Measurements from ENCODE around the gene MRAS.
"Not testable (repeated sequence)": the region's sequence is repeated elsewhere in the genome, so short reads cannot be mapped to it uniquely, and the experiment has no call there.

Gene MRAS

DNA sequence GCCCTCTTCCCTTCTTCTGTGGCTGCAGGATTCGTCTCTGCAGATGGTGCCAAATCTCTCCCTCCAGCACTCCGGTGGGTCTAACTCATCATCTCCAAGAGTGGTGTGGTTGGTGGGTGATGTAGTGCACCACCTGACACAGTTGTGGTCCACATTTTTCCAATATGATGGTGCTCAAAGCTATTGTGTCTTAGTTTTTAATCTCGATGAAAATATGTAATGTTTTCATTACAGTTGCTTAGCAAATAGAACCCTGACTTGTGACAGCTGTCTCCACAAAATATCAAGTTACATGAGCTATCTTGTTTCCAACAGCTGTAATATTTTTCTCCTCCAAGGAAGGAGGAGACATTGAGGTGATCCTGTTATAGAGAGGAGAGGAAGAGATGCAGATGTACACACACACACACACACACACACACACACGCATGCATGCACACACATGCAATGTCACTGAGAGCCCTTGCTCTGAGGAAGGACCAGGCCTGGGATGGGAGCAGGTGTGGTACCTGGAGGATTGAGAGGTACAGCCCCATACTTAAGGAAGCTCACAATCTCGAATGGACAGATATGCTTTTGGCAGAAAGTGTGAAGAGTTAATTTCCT is 70.3 kb downstream of the MRAS start:
- DNase-seq (ENCODE audit: low read depth): no peak

DNA sequence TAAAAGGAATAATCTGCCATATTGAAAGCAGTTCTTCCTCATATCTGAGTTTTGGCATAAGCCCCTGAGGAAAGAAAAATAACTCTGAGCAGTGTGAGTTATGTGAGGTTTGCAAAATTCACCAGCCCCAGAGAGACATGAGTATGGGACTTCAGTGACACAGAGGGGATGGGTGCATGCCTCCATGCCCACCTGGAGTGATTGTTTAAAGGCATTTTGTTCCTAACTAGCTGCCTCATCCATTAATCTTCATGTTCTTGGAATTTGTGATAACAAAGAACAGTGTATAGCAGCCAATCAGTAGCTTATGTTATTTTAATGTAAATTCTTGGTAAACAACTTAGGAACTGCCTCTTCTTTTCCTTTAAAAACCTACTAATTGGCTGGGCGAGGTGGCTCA is 74.9 kb downstream of the MRAS start:
- no peak for DNase-seq (ENCODE audit: low read depth)

DNA sequence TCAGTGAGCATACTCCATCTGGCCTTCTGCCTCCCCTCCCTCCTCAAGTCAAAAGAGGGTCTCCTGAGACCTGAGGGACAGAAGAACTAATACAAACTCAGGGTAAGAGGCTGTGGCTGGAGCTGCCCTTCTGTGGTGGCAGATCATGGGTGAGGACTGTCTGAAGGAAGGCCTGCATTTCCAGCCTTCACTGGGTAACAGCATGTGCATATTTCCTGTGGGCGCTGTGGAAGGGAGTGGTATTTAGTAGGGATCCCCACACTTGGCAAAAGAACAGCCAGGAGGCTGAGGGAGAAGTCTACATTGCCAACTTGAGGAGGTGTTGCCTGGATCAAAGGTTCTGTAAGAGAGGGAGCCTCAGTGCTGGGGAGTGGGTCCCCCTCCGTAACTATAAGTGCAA is 75.9 kb downstream of the MRAS start:
- DNase-seq (ENCODE audit: low read depth): no peak

DNA sequence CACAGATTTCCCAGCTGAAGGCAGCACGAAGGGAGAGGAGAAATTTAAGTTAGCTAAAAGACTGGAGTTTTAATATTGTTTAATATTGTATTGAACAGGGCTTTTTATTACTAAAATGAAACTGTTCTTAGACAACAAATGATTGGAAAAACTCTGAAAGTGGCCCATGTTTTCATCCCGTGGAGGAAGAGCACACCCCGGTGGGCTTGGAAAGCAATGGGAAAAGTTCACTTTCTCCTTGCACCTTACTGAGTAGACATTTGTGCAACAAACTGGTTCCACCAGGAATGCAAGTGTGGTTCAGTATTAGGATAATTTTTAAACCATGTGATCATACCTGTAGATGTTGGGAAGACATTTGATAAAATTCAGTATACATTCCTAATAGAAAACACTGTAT is 77.8 kb downstream of the MRAS start:
- no peak for DNase-seq (ENCODE audit: low read depth)

DNA sequence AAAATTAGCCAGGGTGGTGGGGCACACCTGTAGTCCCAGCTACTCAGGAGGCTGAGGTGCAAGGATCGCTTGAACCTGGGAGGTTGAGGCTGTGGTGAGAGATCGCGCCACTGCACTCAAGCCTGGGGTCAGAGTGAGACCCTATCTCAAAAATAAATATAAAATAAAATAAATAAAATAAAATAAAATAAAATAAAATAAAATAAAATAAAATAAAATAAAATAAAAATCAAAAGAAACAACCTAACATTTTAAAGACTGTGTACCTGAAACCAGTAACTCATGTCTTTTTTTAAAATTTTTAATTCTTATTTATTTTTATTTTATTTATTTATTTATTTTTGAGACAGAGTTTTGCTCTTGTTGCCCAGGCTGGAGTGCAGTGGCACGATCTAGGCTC is 78.4 kb downstream of the MRAS start:
- not testable (repeated sequence) for DNase-seq (ENCODE audit: low read depth)

DNA sequence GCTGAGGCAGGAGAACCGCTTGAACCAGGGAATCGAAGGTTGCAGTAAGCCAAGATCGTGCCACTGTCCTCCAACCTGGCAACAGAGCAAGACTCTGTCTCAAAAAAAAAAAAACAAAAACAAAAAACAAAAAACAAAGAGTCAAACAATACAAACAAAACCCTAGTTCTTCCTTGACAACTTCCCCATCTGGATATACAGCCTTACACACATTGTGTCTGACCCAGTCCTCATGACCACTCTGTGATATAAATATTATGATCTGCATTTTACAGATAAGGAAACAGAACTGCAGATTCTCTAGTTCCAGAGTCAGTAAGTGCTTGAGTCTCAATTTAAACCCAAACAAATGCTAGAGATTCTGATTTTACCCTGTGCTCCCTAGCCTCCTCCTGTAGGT is 81.3 kb downstream of the MRAS start:
- no peak for DNase-seq (ENCODE audit: low read depth)

DNA sequence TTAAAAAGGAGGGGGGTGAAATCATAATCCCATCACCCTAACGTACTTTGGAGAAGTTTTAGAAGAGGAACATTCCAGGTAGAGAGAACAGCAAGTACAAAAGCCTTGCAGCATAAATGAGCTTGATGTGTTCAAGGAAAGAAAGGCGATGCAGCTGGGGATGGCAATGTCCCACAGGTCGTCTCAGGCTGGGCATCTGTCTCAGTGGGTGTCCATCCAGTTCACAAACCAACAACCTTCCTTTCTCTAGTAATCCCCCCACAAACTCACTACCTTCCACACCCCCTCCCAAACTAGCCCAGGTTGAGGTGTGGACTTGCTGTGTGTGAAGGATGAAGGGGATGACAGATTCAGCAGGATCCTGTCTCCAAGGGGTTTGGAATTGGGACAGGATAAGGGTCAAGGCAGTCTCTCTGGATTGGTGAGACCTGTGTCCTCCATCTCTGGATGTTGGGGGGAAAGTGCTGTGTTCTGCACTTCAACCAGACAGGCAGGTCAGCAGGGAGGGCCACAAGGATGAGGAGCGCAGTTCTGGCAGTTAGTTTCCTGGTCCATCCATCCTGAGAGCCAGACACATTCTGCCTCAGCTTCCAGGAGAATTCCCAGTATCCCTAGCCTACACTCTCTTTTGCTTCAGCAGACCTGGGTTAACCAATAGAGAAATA is 84.3 kb downstream of the MRAS start:
- no peak for DNase-seq (ENCODE audit: low read depth)

DNA sequence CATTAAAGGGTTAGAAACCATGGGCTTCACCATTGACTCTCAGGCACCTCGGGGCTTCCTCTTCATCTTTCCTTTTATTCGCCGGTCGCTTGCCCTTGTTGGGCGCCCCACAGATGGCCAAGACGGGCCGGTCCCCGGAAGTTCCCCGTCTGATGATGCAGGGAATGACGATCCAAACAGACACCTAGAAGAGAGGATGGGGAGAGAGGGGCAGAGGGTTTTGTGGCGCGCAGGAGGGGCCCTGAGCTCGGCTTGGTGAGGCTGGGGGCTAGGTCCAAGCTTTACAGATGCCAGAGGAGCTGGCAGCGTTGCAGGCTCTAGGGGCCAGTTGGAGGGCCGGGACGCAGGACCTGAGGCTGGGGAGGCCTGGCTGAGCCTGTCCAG is 85.5 kb downstream of the MRAS start:
- DNase-seq (ENCODE audit: low read depth): no peak

DNA sequence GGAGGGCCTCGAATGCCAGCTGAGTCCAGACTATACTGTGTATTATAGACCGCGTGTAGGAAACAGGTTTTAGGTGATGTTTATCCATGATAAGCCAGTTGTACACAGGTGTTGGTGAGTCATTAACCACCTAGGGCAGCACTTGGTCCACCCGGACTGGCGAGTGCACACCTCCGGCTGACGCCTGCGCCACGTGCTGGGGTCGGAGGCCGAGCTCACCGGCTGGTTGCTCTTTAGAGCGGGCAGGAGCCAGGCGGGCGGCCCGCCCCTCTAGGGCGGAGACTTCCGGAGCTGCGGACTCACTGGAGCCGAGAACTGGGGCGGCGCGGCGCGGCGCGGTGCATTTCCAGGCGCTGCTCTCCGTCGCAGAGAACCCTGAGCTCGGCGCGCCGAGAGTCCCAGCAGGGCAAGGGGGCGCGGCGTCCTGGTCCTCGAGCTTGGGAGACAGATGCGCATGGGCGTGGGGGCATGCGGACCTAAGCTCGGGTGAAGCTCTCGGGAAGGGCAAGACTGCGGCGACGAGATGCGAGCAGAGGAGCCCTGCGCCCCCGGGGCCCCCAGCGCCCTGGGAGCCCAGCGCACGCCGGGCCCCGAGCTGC is 86.0 kb downstream of the MRAS start, which contains the start of gene ESYT3:
Gene ESYT3 (plus strand): TSS at position 341 of the 599 bp plus-strand sequence. CDS start 183 bp downstream, at position 524.
- no peak for DNase-seq (ENCODE audit: low read depth)

DNA sequence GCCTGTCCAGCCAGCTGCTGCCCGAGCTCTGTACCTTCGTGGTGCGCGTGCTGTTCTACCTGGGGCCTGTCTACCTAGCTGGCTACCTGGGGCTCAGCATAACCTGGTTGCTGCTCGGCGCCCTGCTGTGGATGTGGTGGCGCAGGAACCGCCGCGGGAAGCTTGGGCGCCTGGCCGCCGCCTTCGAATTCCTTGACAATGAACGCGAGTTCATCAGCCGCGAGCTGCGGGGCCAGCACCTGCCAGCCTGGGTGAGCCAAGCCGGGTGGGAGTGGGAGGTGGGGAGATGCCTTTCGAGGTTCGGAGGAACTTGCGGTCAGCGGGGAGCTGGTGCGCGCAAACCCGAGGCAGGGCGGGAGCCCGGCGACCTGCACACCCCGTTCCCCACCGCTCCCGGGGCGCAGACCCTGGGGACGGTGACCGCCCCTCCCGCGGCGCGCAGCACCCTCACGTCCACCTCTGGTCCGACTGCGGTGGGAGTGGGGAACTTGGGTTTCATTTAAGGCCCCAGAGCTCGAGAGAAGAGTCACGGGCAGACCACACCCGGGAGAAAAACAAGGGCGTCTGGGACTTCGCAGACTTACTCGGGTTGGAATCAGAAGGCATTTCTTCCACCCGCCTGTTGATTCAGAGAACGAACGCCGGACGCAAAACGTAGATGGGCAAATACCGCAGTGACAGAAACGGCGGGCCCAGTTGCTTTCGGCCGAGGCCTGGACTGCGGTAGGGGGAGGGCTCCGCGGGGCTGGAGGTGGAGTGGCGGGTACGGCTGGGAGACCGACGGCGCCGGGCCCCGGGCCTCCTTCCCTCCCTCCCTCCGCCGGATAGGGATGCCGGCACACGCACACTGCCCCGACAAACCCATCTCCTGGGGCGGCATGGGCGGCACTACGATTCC is 86.7 kb downstream of the MRAS start:
- no peak for DNase-seq (ENCODE audit: low read depth)

DNA sequence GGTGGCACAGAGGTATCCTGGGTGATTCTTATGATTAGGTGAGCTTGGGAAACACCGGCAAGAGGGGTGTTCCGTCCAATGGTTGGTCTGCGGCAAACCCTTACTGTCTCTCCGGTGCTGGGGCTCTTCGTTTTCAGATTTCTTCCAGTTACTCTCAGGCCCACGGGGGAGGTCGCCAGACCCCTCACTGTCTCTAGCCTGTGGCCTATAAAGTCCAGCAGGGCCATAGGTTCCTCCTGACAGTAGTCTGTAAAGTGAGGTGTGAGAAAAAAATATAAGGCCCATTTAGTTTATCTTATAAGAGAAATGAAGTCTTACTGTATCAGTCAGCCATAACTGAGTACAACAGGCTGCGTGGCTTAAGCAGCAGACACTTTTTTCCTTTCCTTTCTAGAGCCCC is 87.5 kb downstream of the MRAS start:
- no peak for DNase-seq (ENCODE audit: low read depth)

DNA sequence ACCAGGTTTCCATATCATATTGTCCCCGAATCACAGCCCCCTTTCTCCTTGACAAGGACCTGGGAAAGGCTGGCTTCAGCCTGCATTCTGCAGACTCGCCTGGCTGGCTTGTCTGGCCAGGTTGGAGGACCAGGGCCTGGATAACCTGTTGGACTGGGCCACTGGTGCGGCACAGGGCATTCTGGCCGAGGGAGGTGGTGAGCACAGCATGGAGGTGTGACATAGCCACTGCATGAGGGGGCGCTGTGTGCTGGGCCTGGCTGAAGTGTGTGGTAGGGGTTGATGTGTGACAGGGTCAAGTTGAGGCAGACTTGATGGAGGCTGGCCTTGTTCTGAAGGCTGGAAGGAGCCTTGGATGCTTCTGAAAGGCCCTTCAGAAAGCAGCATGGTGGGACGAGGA is 88.9 kb downstream of the MRAS start:
- DNase-seq (ENCODE audit: low read depth): no peak

DNA sequence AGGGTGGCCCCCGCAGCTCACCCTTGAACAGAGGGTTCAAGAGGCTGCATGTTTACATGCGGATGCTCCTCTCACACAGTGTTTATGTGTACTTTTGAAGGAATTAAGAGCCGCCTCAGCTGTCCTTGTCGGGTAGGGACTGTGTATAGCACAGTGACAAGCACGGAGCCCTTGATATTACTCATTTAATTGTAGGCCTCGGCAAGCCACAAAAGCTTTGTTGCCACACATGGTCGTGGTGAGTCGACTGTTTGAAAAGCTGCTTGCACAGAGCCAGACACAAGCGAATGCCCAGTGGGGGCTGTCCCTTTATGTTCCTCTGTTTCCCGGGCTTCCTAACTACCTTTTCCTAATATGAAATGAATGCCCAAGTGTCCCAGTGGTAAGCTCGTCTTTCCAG is 90.5 kb downstream of the MRAS start:
- DNase-seq (ENCODE audit: low read depth): no peak

DNA sequence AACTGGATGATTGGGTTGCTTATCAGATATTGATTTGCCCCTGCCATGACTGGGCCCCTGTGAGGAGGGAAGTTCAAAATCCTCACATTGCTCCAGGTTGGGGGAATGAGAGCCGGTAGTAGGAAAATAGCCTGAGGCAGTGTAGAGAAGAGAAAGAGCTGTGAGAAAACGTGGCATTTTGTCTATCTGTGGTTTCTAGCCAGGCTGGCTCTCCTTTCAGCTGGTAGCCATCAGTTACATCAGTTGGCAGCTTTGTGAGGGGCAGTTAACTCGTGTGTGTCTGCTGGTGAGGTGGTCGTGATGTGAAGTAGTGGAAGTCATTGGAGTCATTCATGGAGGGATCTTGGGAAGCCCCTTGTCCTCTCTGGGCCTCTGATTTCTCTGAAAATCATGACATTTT is 91.3 kb downstream of the MRAS start:
- DNase-seq (ENCODE audit: low read depth): no peak

DNA sequence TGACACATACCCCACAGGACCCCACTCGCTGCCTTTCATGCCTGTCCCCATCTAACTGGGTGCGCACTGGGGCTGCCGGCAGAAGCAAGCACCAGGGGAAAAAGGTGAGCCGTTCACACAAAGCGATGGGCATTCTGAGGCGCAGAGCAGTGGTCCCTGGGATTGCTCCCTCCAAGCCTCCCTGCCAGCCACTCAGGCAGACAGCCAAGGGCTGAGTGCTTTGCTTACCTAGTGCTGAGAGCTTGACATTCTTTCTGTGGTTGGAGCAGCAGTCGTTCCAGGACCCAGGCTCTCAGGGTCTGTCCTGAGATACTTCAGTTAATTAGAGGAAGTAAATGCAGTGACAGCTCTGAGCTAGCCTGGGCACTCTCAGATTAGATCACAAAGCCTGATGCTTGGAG is 91.7 kb downstream of the MRAS start:
- DNase-seq (ENCODE audit: low read depth): no peak

DNA sequence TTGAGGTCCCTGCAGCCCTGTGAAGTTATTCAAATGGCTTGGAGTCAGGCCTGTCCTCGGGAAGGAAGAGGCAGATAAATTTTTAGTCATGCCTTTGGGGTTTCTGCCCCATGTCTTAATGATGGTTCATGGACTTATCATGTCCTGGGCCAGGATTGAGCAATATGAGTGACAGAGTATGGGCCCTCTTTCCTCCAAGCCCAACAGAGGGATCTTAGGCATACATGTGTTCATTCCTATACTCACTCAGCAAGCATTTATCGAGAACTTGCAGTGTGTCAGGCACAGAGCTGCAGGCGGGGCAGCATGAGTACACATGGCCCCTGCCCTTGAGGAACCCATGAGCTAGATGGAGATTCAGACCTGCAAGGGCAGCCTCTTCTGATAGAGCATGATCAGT is 92.2 kb downstream of the MRAS start:
- no peak for DNase-seq (ENCODE audit: low read depth)

DNA sequence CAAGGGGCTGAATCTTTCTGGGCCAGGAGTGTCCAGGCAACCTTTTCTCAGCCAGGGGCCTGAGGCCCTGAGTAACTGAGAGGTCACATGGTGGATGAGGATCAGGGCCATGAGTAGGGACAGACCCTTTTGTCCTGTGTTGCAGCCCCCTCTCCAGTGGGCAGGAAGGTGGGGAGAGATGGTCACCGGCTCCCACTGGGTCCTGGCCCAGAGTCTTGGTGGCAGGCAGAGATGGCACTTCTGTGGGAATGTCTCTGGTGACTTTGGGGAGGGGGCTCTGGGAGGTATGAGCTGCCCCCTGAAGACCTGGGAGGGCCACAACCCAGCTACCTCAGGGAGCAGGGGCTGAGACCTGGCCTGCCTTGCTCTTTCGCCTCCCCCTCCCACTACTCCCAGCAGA is 92.9 kb downstream of the MRAS start:
- no peak for DNase-seq (ENCODE audit: low read depth)

DNA sequence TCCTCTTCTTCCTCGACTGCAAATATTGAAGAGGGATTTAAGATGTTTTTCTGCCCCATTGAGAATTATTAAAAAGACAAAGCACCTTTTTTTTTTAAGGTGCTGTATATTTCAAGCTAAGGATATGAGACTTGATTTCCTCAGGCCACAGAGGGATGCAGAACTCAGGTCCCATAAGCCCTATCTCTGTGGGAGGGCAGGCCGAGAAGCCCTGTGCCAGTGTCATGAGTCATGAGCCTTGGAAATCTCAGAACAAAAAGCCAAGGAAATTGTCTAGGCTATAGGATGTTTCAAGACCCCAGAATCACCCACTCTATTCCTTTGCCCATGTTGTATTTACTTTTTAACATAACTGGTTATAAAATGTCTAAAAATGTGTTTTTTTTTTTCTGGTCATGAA is 93.4 kb downstream of the MRAS start:
- no peak for DNase-seq (ENCODE audit: low read depth)

DNA sequence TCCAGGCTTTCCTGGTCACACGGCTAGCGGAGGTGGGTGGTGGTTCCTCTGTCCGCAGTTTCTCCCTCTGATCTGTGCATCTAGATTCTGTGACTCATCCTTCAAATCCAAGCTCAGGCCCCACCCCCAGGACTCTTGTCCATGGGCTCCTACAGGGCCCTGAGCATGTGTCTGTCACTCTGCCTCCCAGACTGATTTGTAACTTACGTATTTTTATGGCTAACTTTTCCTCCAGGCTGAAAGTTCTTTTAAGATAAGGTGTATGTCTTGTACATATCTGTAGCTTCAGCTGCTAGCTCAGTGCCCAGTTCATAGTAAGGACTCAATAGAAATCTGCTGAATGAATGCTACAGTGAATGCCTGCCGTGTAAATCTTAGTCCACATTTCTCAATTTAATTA is 94.1 kb downstream of the MRAS start:
- DNase-seq (ENCODE audit: low read depth): no peak

DNA sequence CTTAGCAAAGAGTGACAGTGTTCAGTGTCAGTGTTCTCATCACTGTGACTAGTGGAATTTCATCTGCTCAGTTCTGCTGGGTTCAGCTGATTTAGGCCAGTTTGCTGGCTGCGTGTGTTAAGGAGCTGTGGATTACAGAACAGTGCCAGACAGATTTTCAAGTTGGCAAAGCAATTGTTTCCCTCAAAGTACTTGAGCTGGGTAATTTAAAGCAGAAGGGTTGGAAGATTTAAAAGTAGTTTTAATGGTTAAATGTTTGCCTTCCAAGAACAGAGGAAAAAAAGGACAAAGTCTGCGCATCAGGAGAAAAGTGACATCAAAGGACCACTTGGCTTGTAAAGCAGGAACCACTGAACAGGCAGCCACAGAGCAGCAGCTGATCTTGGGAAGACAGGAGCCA is 94.7 kb downstream of the MRAS start:
- DNase-seq (ENCODE audit: low read depth): no peak

DNA sequence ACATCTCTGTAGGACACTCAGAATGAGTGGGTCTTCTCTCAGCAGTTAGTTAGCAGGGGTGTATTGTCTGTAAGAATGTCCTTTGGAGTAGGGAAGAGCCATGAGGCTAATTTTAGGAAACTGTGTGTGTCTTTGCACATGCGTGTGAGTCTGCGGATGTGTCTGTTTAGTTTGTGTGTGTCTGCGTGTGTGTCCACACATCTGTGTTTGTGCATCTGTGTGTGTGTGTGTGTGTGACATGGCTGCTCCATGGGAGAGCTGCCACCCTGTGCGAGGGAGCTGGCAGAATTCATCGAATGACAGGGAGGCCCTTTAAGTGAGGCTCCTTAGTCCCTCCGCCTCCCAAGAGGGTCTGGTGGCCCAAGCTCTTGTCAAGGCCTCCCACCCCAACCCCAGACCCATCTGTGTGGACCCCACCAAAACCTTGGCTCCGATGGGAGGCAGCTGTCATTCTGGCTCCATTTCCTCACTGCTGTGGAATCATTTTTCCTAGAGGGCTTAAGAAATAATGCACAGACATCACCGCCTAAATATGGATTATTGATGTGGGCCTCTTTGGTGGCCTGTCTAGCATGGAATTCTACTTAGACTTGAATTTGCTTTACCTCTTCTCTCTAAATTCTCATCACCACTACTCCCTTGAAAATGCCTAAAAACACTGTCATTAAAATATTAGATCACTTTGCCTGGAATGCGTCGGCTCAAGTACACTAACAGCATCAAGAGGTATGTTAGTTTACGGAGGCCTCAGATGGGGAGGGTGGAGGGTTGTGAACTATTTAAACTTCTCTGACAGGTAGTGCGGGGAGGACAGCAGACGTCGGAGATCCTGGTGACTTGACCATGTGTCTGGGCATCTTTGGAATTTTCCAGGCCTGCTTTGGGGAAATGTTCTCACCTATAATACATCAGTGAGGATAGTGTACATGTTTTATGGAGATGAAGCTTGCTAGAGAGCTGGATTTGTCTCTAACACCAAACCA is 95.4 kb downstream of the MRAS start:
- no peak for DNase-seq (ENCODE audit: low read depth)

DNA sequence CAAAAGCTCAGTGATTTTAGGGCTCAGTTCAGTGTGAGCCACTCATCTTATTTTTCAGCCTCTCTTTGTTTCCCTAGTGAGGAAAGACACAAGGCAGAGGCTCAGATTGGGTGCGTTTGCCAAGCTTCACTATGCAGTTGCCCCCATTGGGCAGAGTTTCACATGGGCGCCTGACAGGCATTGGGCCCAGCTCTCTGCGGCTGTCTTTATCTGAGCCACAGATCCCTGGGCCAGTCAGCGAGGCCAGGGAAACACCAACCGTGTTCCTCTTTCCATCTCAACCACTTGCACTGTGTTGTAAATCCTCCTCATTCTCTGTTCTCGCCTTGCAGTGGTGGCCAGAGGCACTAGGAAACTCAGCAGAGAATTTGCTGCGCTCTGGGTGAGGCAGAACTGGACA is 96.9 kb downstream of the MRAS start:
- DNase-seq (ENCODE audit: low read depth): no peak

Data from activated gamma-delta T cell treated with anti-CD3 and anti-CD28 coated beads, Interleukin-2, amount 50 U/mL, for 16 hours (primary cell).